Activated CD8-positive, alpha-beta T cell treated with anti-CD3 and anti-CD28 coated beads for 36 hours (primary cell): Measurements from ENCODE around the gene RAG1. TPM values are rescaled to one million over a fixed set of nuclear protein-coding genes. Genes with fewer than 3 reads are reported as not detected.

ENCODE experiments used
- ATAC-seq: fragments of 200-7000 bp; cut with Tn5 transposase; one replicate; pipeline ENCODE4 v1.10.0; 2021; ENCODE audit warnings: mild to moderate bottlenecking, moderate library complexity
- CTCF ChIA-PET: fragments of 350-600 bp; sonication (Branson Sonifier 250); formaldehyde crosslinking; loops from one replicate; lab custom pipeline; 2021; ENCODE audit warnings: antibody characterized with exemption; lab: Charles Lee
- POLR2A ChIA-PET: fragments of 350-600 bp; sonication (Branson Sonifier 250); formaldehyde crosslinking; loops from one replicate; lab custom pipeline; 2021; ENCODE audit warnings: antibody characterized with exemption; lab: Charles Lee
- DNase-seq: peaks from one replicate; pipeline ENCODE4 v3.0.0-alpha.2; 2020
- H3K27ac Mint-ChIP-seq: one replicate; pipeline ENCODE4 v1.8.0; 2021; ENCODE audit warnings: mild to moderate bottlenecking, mixed read lengths
- H3K27me3 Mint-ChIP-seq: one replicate; pipeline ENCODE4 v1.8.0; 2021; ENCODE audit warnings: mixed read lengths
- H3K36me3 Mint-ChIP-seq: one replicate; pipeline ENCODE4 v1.8.0; 2021; ENCODE audit warnings: low read depth, mixed read lengths
- H3K4me1 Mint-ChIP-seq: one replicate; pipeline ENCODE4 v1.8.0; 2021; ENCODE audit warnings: low read depth, mixed read lengths
- H3K4me3 Mint-ChIP-seq: one replicate; pipeline ENCODE4 v1.8.0; 2021; ENCODE audit warnings: mild to moderate bottlenecking, moderate library complexity, mixed read lengths
- H3K9me3 Mint-ChIP-seq: one replicate; pipeline ENCODE4 v1.8.0; 2021; ENCODE audit warnings: mixed read lengths
- CTCF ChIP-seq: fragments of 200-600 bp; IDR thresholded peaks from one replicate; pipeline ENCODE4 v1.8.0; 2022; ENCODE audit warnings: antibody characterized with exemption, mild to moderate bottlenecking
- intact Hi-C: fragments of 100-400 bp; cut with micrococcal nuclease; formaldehyde crosslinking; loops from one replicate; pipeline ENCODE4 v1.10.0; 2022
- total RNA-seq, 2 experiments: library from RNA; stranded (reverse); gene quantifications; one replicate each; pipeline ENCODE4 v1.2.3, GENCODE V29; 2021

The RAG1 gene
- total RNA-seq, 2 experiments from 2014 or later: 0.16 to 0.36 TPM

- CTCF ChIA-PET: interaction anchor here (0.9 to 9.0 kb wide), 35 partner anchors 8 to 273 kb away, joined by 3 to 201 read pairs (median 6); no protein-coding TSS in a partner anchor
- Mint-ChIP-seq H3K36me3 (no peaks in the 10 kb centered on the region), H3K27ac (no peak overlapping the region), H3K9me3 (no peaks in the 10 kb centered on the region), H3K4me1 (peaks cover 2% of the 10 kb centered on the region), H3K27me3 (peaks cover 27% of the 10 kb centered on the region), H3K4me3 (no peak overlapping the region)
- DNase-seq (no peak), ATAC-seq (no peak)
- intact Hi-C loops: no loop called here
- no peak for TF ChIP-seq CTCF
- POLR2A ChIA-PET: interaction anchor here (1.6 kb wide), 1 partner anchor 9 kb away, joined by 5 read pairs; no protein-coding TSS in a partner anchor
Measured at GRCh38 chr11:36565031-36565610, 2.7 kb upstream of the RAG1 start.

- Mint-ChIP-seq H3K27ac (no peak overlapping the region), H3K9me3 (no peaks in the 10 kb centered on the region), H3K36me3 (no peaks in the 10 kb centered on the region), H3K27me3 (peaks cover 33% of the 10 kb centered on the region), H3K4me3 (no peak overlapping the region), H3K4me1 (peaks cover 2% of the 10 kb centered on the region)
- CTCF ChIA-PET: interaction anchor here (0.7 to 9.0 kb wide), 5 partner anchors 73 to 182 kb away, joined by 3 to 201 read pairs (median 20); no protein-coding TSS in a partner anchor
- POLR2A ChIA-PET: no interaction called here
- ATAC-seq (no peak), DNase-seq (no peak)
- TF ChIP-seq CTCF: no peak
- intact Hi-C loops: no loop called here
Measured at GRCh38 chr11:36566407-36567053, 1.3 kb upstream of the RAG1 start.

GRCh38 chr11:36569095-36569494, 1.3 kb downstream of the RAG1 start:
- TF ChIP-seq CTCF: no peak
- H3K9me3 Mint-ChIP-seq: no peaks in the 10 kb centered on the region
- ChIA-PET CTCF (no interaction called here), POLR2A (no interaction called here)
- peaks cover 2% of the 10 kb centered on the region for H3K4me1 Mint-ChIP-seq
- H3K27me3 Mint-ChIP-seq: peaks cover 47% of the 10 kb centered on the region
- intact Hi-C loops: no loop called here
- no peak for ATAC-seq
- no peak overlapping the region for H3K27ac Mint-ChIP-seq
- no peak overlapping the region for H3K4me3 Mint-ChIP-seq
- no peak for DNase-seq
- no peaks in the 10 kb centered on the region for H3K36me3 Mint-ChIP-seq

GRCh38 chr11:36574486-36574885, 6.7 kb downstream of the RAG1 start:
- H3K27me3 Mint-ChIP-seq: peaks cover 28% of the 10 kb centered on the region
- ChIA-PET CTCF (interaction anchor here (1.1 to 3.4 kb wide), 2 partner anchors 11 to 115 kb away, joined by 3 to 31 read pairs; no protein-coding TSS in a partner anchor), POLR2A (interaction anchor here (1.7 kb wide), 1 partner anchor 10 kb away, joined by 5 read pairs; no protein-coding TSS in a partner anchor)
- ATAC-seq (no peak), DNase-seq (no peak)
- intact Hi-C loops: no loop called here
- H3K27ac Mint-ChIP-seq: no peak overlapping the region
- no peaks in the 10 kb centered on the region for H3K36me3 Mint-ChIP-seq
- TF ChIP-seq CTCF: no peak
- no peaks in the 10 kb centered on the region for H3K9me3 Mint-ChIP-seq
- H3K4me3 Mint-ChIP-seq: no peak overlapping the region
- H3K4me1 Mint-ChIP-seq: no peaks in the 10 kb centered on the region

GRCh38 chr11:36577373-36577772, 9.6 kb downstream of the RAG1 start:
- intact Hi-C loops: no loop called here
- DNase-seq (no peak), ATAC-seq (no peak)
- Mint-ChIP-seq H3K36me3 (no peaks in the 10 kb centered on the region), H3K4me3 (no peak overlapping the region), H3K27me3 (peaks cover 18% of the 10 kb centered on the region), H3K9me3 (peaks cover 8% of the 10 kb centered on the region), H3K4me1 (no peaks in the 10 kb centered on the region), H3K27ac (no peak overlapping the region)
- ChIA-PET POLR2A (no interaction called here), CTCF (interaction anchor here (2.0 to 2.5 kb wide), 2 partner anchors 13 to 169 kb away, joined by 7 to 22 read pairs; no protein-coding TSS in a partner anchor)
- TF ChIP-seq CTCF: no peak
